Ovary (tissue), 3 donors: ENCODE results near the gene SYDE2.

Experiments
- EP300 ChIP-seq: sonication (generic); formaldehyde crosslinking; IDR thresholded peaks from one replicate; pipeline ENCODE4 v1.6.1; 2017; ENCODE audit warnings: antibody characterized with exemption
- TF ChIP-seq, protein P1 (sequence below), 3 donors: fragments of 450-650 bp in 2 of 3; fragments of 200-600 bp in 1 of 3; IDR thresholded peaks; one replicate each; pipeline versions ENCODE4 v1.5.1 to v1.8.0; 2016 to 2022; ENCODE audit warnings: antibody characterized with exemption in 3 of 3, mild to moderate bottlenecking in 1 of 3
- donor health status: DM: no; HTN: no; CAD: no.

DNA sequence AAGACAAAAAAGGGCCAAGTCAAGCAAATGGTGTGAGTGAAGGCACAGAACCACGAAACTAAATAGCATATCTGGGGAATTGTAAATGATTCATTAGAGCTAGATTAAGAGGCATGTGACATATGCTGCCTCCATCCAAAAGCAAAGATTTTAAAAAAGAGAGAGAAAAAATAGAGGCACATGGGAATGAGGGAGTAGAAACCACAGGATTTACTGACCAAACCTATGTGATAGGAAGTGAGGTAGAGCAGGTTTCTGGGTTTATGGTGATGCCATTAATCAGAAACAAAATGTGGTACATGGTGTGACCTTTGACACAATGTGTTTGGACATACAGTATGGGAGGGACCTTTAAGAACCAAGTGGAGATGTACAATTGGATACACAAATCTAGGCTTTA is 45.1 kb upstream of the SYDE2 start:
- TF ChIP-seq, protein P1, sequence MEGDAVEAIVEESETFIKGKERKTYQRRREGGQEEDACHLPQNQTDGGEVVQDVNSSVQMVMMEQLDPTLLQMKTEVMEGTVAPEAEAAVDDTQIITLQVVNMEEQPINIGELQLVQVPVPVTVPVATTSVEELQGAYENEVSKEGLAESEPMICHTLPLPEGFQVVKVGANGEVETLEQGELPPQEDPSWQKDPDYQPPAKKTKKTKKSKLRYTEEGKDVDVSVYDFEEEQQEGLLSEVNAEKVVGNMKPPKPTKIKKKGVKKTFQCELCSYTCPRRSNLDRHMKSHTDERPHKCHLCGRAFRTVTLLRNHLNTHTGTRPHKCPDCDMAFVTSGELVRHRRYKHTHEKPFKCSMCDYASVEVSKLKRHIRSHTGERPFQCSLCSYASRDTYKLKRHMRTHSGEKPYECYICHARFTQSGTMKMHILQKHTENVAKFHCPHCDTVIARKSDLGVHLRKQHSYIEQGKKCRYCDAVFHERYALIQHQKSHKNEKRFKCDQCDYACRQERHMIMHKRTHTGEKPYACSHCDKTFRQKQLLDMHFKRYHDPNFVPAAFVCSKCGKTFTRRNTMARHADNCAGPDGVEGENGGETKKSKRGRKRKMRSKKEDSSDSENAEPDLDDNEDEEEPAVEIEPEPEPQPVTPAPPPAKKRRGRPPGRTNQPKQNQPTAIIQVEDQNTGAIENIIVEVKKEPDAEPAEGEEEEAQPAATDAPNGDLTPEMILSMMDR (IDR thresholded peaks at IDR 0.05), result no peak
- TF ChIP-seq EP300, result no peak
